HG03025 (cell line): ENCODE data around the gene KIAA0319L.

Experiments used
- ATAC-seq: cut with Tn5 transposase; IDR thresholded peaks from one replicate; pipeline ENCODE4 v1.9.1; 2021; ENCODE audit warnings: mild to moderate bottlenecking, moderate library complexity; ENCODE audit not compliant: unreplicated experiment, low FRiP score

The KIAA0319L gene

GRCh38 chr1:35406103-35406502 is 151.1 kb downstream of the KIAA0319L start:
- no peak for ATAC-seq

GRCh38 chr1:35401049-35401448 is 156.2 kb downstream of the KIAA0319L start:
- ATAC-seq: no peak

GRCh38 chr1:35398739-35399138 is 158.5 kb downstream of the KIAA0319L start:
- no peak for ATAC-seq

GRCh38 chr1:35394386-35394785 is 162.8 kb downstream of the KIAA0319L start:
- ATAC-seq: no peak

- no peak for ATAC-seq
These were observed 166.4 kb downstream of the KIAA0319L start for GRCh38 chr1:35390600-35391494.

- no peak for ATAC-seq
These were observed 170.2 kb downstream of the KIAA0319L start for GRCh38 chr1:35386959-35387358.

- no peak for ATAC-seq
These were observed 170.9 kb downstream of the KIAA0319L start for GRCh38 chr1:35386290-35386689.
